Bronchial epithelial cell (primary cell): ENCODE measurements around the gene PHETA1. TPM values are rescaled to one million over a fixed set of nuclear protein-coding genes. Genes with fewer than 3 reads are reported as not detected.

Experiments used
- DNase-seq: peaks from one replicate; pipeline ENCODE4 v3.0.0-alpha.2; 2010; ENCODE audit warnings: low read depth
- FAIRE-seq: peaks from 2 replicates; lab custom pipeline; 2011; peaks lifted over from hg19 to GRCh38; lab: Jason Lieb, UNC
- H3K27me3 ChIP-seq: 2 replicates; pipeline ENCODE4 v1.5.1; 2011; ENCODE audit warnings: low read length; ENCODE audit not compliant: control insufficient read depth, insufficient read depth
- H3K36me3 ChIP-seq: 2 replicates; pipeline ENCODE4 v1.5.1; 2011; ENCODE audit warnings: low read length; ENCODE audit not compliant: control insufficient read depth, insufficient read depth
- H3K4me3 ChIP-seq: 2 replicates; pipeline ENCODE4 v1.5.1; 2011; ENCODE audit warnings: mild to moderate bottlenecking, low read depth, low read length, control low read depth
- total RNA-seq: library from RNA; depleted of rRNA; stranded (reverse); fragments of >200 nt; gene quantifications from 2 replicates; pipeline ENCODE4 v1.2.1, GENCODE V29; 2014
- TF ChIP-seq, protein P1 (sequence below): IDR thresholded peaks from 2 replicates; pipeline ENCODE4 v1.5.1; 2011; ENCODE audit warnings: mild to moderate bottlenecking, moderate library complexity, low read length, control low read depth, inconsistent platforms; ENCODE audit not compliant: insufficient read depth, severe bottlenecking

Gene PHETA1
- total RNA-seq, 1 donor from 2014 or later, result 4.5 TPM

DNA sequence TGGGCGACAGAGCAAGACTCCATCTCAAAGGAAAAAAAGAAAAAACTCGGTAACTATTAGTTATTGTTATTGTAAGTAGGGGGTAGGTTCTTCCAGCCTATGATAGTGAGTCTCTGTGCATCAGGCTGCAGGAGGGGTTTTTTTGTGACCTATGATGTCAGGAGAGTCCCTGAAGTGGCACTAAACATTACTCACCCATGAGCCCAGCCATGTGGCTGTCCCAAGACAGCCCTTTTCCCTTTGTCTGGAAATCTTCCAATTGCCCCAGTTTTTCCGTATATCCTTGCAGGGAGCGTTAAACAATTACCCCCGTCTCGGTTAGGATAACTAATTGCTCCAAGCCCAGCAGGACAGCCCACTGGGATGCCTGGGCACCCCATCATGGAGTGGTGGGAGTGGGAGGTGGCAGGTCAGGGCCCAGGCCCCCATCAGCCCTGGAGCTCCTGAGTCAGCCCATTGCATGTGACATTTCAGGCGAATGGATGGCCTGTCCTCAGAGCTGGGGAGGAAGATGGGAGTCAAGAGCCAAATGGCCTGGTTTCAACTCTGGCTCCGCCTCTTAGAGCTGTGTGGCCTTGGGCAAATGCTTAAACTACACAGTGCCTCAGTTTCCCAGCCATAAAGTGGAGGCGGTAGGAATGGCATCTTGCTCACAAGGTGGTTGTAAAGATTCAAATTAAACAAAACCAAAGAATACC is 16.4 kb downstream of the PHETA1 start:
- Histone ChIP-seq H3K36me3 (no peaks in the 10 kb centered on the region), H3K4me3 (no peak overlapping the region), H3K27me3 (no peaks in the 10 kb centered on the region)
- DNase-seq, result no peak
- TF ChIP-seq, protein P1, sequence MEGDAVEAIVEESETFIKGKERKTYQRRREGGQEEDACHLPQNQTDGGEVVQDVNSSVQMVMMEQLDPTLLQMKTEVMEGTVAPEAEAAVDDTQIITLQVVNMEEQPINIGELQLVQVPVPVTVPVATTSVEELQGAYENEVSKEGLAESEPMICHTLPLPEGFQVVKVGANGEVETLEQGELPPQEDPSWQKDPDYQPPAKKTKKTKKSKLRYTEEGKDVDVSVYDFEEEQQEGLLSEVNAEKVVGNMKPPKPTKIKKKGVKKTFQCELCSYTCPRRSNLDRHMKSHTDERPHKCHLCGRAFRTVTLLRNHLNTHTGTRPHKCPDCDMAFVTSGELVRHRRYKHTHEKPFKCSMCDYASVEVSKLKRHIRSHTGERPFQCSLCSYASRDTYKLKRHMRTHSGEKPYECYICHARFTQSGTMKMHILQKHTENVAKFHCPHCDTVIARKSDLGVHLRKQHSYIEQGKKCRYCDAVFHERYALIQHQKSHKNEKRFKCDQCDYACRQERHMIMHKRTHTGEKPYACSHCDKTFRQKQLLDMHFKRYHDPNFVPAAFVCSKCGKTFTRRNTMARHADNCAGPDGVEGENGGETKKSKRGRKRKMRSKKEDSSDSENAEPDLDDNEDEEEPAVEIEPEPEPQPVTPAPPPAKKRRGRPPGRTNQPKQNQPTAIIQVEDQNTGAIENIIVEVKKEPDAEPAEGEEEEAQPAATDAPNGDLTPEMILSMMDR, result no peak
- FAIRE-seq, result no peak

DNA sequence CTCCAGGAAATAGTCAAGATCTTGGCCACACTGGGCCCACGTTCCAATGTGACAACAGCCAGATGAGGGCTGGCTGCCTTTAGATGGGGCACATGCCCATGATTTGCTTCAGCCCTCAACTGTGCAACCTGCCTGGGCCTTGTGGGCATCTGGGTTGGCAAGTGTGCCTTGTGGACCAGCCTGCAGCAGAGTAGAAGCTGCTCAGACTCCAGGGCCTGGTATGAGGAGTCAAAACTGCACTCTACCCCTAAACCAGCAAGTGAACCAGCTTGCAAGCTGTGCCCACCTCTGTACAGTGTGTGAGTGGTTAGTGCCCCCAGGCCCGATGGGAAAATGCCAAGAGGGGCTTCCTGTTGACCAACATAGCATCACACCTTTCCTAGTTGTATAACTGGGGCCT is 17.9 kb downstream of the PHETA1 start:
- Histone ChIP-seq H3K4me3 (no peak overlapping the region), H3K27me3 (no peaks in the 10 kb centered on the region), H3K36me3 (no peaks in the 10 kb centered on the region)
- DNase-seq (no peak), FAIRE-seq (no peak)
- TF ChIP-seq, protein P1, result no peak

DNA sequence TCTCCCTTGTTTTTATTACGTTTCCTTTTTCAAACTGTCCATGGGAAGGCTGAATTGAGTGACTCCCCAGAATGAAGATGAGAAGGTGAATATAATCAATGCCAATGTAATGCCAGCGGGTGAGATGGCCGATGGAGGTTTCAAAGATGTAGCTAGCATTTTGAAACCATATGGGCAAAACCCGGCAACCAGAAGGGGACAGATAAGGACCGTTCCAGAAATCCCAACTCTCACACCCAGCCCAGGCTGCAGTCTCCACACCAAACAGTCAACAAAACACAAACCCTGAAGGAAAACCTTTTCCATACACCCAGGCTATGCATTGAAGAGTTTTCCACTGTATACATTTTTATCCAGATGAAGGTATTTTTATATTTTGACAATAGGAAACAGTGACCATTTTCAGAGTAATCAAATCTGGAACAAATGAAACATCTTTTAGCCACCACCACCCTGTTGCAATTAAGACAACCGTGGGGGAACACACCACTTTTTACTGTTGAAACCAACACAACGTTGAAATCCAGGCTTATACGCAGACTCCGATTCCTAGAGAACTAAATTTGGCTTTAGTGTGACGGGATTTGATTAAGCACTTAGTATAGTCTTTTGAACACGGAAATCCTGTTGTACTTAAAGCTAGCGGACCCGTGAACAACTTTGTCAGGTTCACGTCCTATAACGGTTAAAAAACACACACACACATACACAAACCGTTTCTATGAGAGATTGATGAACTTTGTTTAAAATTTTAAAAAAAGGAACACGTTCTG is 19.0 kb downstream of the PHETA1 start:
- FAIRE-seq, result no peak
- Histone ChIP-seq H3K27me3 (no peaks in the 10 kb centered on the region), H3K36me3 (no peaks in the 10 kb centered on the region), H3K4me3 (no peak overlapping the region)
- DNase-seq, result no peak
- TF ChIP-seq, protein P1, result no peak

DNA sequence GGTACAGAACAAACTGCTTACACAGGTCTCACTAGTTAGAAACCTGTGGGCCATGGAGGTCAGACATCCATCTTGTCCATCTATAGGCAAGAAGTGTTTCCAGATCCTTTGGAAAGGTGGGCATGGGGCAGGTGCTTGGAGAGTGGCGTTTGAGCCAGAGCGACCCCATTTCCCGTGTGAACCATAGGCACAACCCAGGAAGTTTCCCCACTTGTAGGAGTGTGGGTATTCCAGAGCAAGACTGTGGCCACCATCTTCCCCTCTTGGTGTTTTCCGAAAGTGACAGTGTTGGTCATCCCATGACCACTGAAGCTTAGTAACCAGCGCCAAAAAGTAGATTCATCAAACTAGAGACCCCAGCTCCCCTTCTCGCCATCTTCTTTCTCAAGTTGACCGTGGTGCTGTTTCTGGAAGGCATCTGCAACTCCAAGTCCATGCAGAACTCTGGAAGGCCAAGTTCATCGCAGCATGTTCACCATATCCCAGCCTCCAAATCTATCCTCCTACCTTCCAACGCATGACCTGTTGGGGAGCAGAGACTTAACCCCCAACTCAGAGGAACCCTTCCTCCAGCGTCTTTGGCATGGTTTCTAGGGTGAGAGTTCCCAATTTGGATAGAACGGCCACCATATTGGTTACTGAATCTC is 19.7 kb downstream of the PHETA1 start:
- no peak overlapping the region for H3K4me3 ChIP-seq
- FAIRE-seq (peak; percentile 18), DNase-seq (no peak)
- no peaks in the 10 kb centered on the region for H3K27me3 ChIP-seq
- TF ChIP-seq, protein P1, result no peak
- no peaks in the 10 kb centered on the region for H3K36me3 ChIP-seq

DNA sequence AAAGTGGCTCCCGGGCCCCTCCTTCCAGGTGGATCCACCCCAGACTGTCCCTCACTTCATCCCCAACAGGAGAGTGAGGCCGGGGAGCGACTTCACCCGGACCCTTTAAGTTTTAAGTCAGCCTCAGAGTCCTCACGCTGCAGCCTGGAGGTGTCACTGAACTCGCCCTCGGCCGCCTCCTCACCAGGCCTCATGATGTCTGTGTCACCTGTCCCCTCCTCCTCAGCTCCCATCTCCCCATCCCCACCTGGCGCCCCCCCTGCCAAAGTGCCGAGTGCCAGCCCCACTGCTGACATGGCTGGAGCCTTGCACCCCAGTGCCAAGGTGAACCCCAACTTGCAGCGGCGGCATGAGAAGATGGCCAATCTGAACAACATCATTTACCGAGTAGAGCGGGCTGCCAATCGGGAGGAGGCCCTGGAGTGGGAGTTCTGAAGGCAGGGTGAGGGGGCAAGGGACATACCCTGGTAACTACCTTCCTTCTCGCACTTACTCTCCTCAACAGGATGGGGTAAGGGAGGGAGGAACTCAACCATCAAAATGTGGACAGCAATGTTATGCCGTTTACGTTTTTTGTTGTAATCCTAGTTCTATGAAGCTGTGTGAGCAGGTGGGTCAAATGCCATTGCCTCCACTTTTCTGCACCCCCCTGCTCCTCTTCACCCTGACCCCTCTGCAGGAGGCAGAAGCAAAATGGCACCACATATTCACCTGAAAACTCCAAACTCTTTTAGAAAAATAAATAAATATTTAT is 20.8 kb downstream of the PHETA1 start:
- Histone ChIP-seq H3K27me3 (no peaks in the 10 kb centered on the region), H3K36me3 (no peaks in the 10 kb centered on the region), H3K4me3 (no peak overlapping the region)
- DNase-seq, result no peak
- no peak for FAIRE-seq
- TF ChIP-seq, protein P1, result no peak
